Occipital lobe (tissue), 2 donors: ENCODE results near the gene DSTN. TPM values are rescaled to one million over a fixed set of nuclear protein-coding genes. Genes with fewer than 3 reads are reported as not detected.

Source experiments
- DNase-seq: peaks from one replicate; lab custom pipeline; 2025; lab: John Stamatoyannopoulos, UW
- total RNA-seq: library from RNA; depleted of rRNA; stranded (reverse); fragments of >200 nt; gene quantifications from one replicate; pipeline ENCODE4 v1.2.3, GENCODE V29; 2014

DSTN gene
- total RNA-seq, 1 donor from 2014 or later = 295 TPM

DNA sequence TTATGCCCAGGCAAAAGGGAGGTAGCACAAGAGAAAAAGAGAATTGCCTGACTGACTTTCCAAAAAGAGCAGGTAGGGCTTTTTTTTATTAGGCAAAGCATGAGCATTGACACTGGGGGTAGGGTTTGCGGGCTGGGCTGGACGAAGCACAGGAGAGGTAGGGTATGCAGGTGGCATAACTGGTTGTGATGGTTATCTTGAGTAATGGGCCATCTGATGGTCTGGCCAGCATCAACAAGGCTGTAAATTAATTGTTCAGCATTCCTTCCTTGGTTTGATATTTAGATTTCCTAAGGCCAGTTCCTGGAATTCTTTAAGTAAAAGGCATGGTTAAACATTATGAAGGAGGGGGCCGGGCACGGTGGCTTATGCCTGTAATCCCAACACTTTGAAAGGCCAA is 24.7 kb upstream of the DSTN start:
- no peak for DNase-seq

DNA sequence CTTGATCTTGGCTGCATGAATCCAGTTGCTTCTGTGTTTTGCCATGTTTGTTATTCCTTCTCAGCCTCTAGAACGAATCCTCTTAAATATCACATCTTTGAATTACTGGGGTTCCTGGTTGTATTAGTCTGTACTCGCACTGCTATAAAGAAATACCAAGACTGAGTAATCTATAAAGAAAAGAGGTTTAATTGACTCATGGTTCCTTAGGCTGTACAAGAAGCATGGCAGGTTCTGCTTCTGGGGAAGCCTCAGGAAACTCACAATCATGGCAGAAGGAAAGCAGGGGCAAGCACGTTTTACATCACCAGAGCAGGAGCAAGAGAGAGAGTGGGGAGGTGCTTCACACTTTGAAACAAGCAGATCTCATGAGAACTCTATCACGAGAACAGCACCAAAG is 20.7 kb upstream of the DSTN start:
- no peak for DNase-seq

DNA sequence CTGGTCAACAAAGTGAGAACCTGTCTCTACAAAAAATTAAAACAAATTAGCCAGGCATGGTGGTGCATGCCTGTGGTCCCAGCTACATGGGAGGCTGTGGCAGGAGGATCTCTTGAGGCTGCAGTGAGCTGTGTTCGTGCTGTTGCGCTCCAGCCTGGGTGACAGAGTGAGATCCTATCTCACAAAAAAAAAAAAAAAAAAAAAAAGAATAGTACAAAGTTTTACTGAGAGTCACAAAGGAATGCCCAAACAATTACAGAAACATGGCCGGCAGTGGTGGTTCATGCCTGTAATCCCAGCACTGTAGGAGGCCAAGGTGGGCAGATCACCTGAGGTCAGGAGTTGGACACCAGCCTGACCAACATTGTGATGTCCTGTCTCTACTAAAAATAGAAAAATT is 14.8 kb upstream of the DSTN start:
- no peak for DNase-seq

DNA sequence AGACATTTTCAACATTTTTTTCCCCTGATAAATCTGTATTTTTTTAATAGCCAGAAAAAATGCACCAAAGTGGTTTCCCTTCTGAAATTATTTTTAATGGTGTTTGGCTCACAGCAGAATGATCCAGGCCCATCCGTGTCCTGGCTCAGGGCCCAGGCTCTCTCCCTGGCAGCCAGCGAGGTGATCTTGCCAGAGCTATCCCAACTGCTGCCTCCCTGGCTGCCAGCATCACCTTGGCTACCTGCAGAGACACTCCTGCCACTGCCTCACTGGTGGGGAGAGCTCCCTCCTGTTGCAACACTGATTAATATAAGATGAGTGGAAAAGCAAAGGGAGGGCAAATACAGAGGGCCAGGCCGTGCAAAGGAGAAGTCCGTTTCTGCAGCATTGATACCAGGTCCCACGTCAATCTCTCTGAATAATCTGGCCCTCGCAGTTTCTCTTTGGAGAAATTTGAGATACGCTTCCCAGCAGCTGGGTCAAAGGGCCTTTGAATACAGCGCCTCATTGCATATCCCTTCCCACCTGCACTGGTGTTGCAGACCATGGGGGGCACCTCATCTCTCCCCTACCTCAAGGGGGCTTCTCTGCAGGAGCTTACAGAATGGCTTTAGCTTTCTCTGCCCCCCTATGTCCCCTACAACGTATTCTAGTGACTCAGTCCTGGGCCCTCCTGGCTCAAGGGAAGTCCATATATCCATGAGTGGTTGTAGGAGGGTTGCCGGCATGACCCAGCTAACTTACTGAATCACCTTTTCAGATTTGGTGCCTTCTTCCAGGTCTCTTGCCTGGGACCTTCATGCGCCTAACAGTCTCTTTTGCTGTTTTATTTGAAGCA is 12.8 kb upstream of the DSTN start:
- DNase-seq = no peak

DNA sequence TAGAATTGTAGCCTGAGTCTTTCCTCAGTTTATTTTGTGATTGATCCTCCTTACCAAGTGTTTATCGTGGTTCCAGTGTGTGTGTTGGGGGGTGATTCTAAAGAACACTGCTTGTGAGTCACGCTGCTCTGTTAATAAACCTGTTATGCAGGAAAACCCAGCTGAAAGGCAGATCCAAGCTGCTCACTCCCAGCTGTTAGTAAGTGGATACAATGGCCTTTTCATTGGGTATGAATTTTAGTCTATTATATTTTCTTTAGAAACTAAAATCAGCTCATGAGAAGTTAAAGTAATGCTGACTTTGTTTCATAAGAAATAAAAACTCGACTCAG is 12.2 kb upstream of the DSTN start:
- DNase-seq = no peak

DNA sequence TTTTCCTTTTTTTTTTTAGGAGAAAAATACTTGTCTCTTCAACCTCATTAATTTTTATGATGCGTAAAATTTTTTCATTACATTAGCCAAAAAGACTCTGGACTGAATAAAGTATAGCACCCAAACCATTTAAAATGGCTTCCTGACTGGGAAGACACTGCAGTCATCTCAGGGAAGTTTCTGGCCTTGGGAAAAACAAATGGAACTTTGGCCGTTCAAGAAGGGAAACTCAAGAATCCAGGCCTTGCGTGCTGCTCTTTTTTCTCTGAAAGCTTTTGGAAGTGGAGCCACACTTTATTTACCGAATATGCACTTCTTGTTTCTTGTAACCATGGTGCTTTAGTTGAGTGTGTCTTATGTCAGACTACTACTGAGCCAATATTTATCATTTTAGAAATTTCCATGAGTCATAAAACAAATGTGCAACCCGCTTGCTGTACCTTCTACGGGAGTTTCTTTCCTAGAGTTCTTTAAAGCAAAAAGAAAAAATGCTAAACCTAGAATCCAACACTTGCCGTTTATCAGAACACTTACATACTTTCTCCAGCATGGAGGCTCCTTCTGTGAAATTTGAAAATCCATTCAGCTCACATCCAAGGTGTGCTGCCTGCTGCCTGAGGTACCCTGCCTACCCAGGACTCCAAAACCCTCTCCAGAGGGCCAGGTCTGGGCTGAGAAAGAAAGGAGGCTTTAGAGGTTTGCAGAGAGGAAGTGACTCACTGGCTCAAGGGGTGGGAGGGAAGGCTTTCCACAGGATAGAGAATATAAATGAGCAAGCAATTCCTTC is 11.5 kb upstream of the DSTN start:
- peak; percentile 37 for DNase-seq

DNA sequence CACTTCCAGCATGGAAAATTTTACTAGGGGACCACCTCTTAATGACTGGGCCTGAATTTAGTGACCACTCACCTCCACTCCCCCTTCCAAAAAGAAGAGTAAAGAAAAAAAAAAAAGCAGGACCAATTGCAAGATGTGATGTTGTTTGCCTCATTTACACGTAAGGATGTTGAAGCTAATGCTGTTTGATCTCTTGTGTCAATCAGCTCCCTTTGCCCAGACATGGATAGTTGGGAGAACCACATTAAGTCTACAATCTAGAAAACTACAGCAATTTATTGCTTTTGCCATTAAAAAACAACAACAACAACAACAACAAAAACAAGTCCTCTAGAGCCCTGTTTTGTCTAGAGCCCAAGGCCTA is 11.0 kb upstream of the DSTN start:
- DNase-seq = no peak

DNA sequence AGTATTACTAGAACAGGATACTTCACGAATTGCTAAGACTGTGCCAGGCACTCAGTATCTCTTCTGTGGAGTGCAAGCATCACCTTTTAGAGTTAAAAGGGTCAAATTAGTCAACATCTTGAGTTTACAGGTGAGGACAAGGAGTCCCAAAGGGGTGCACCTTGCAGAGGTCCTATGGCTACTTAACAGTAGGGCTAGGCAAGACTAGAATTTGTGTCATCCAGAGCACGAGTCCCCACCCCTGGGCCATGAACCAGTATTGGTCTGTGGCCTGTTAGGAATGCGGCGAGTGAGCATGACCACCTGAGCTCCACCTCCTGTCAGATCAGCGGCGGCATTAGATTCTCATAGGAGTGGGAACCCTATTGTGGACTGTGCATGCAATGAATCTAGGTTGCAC is 10.5 kb upstream of the DSTN start:
- no peak for DNase-seq

DNA sequence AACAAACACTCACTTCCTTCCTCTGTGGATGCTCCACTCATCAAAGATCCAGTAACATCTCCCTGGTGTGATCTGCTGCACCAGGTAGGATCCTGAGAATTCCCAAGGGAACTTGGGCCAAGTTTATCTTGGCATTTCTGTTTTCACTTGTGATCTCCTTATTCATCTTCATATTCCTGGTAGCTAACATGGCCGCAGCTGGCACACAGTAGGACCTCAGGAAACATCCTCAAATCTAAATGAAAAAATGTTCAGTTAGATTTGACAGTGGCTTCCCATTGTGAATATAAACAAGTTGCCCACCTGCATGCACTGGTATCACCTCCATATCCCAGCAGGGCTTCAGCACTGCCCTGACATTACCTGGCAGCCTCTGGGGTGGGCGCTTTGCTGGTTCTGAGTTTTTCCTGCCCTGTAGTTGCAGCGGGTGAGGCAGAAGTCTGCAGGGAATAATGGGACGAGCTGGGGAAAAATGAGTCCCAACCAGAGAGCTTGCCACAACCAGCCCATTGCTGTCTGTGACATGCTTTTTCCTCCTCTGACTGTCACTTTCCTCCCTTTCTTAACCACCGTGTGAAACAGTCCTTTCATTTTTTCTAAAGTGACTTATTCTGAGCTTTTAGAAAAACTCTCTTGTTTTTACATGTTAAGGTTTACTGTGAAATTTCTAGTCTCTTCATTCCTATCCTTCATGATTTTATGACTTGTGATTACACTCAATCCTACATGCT is 9.4 kb upstream of the DSTN start:
- DNase-seq = no peak

DNA sequence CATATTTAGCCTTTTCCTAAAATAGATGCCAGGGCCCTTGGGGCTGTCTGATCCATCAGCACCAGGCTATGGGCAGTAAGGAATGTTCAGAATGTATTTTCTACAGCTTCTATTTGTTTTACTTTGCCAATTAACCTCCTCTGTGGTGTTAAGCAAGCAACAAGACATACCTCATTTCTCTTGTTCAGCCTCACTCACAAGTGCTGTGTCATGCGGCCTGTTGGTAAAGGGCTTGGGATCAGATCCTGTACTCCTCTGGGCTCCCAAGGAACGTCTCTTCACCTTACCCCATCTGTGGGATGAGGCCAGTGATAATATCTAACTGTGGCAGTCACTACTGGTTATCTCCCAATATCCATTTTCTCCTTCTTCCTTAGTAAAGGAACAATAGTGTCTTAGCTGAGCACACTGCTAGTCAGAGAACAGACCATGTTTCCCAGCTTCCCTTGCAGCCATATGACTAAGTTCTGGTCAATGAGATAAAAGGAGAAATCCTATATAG is 7.0 kb upstream of the DSTN start:
- DNase-seq = no peak

DNA sequence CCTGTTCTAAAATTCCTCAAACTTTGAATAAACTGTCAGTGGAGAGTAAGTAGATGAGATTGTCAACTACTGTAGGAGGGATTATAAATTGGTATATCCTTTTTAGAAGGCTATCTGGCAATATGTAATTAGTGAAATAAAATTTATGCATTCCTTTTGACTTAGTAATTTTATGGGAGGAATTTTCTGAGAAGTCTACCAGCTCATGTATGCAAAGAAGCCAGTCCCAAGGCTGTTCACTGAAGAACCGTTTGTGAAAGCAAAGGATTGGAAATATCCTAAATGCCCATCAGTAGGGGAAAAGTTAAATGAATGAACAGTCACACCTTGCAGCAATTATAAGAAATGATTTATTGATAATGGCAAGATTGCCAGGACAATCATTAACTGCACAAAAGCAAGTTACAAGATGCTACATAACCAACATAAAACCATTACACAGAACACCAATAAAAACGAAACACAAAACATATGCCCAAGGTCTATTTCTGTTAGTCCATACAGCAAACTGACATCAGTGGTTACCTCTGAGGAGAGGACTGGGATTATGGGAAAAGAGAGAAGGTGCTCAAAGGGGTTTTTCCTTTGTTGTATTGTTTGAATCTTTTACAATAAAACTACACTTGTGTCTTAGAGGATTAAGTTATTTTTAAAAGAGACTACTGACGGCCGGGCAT is 4.6 kb upstream of the DSTN start:
- DNase-seq = no peak

DNA sequence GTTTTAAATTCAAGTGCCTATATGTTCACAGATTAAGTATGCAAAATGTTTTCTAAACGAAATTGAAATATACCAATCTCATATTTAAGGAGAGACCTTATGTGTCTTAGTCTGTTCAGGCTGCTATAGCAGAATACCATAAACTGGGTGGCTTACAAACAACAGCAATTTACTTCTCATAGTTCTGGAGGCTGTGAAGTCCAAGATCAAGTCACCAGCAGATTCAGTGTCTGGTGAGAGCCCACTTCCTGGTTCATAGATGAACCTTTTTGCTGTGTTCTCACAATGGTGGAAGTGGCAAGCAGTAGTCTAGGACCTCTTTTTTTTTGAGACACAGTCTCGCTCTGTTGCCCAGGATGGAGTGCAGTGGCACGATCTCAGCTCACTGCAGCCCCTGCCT is 3.5 kb upstream of the DSTN start:
- no peak for DNase-seq

DNA sequence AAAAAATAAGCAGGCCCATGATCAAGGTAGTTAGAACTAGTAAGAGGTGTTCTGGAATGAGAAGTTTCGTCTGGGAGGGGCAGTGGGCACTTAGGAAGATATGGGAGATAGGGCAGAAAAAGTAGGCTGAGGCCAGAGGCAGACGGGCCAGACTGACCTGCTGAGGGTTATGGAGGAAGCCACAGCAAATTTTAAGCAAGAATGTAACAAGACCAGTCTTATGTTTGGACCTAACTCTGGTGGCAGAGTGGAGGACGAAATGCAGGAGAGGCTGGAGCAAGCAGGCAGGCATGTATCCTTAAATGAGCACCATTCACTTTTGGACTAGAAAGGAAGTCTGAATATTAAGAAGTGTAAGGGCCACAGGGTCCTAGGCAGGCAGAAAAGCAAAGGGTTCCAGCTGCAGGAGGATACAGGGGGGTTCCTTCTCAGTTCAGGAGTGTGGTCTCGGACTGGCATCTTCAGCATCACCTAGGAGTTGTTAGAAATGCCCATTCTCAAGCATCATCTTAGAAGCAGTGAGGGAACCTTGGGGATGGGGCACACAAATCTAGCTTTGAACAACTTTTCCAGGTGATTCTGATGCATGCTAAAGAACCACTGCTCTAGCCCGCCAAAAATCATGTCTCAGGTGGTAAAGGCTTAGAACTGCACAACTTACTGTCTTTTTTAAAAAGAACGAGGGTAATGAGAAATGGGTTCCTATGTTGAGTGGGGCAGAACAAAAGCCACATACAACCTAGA is 1.7 kb upstream of the DSTN start:
- no peak for DNase-seq

DNA sequence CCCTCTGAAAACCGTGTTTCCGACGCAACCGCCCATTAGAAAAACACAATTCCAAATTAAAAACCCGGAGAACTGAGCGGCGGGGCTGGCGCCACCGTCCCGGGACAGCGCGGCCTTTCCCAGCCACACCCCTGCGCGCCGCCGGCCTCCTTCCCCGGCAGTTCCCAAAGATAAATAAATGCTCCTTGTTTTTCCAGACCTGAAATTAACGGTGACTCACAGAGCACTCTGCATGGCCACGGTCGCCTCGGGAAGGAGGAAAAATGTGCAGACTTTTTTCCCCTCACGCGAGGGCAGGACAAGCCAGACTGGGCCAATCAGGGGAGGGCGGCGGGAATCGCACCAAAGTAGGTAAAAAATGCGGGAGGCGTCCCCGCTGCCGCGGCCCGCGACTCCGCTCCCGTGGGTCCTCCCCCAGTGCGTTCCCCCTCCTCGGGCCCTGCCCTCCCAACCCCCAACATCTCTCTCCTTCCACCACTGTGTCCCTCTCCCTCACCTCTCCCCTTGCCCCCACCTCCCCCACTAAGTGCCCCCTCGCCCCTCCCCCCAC is 828 bp upstream of the DSTN start:
- DNase-seq = peak; percentile 22

DNA sequence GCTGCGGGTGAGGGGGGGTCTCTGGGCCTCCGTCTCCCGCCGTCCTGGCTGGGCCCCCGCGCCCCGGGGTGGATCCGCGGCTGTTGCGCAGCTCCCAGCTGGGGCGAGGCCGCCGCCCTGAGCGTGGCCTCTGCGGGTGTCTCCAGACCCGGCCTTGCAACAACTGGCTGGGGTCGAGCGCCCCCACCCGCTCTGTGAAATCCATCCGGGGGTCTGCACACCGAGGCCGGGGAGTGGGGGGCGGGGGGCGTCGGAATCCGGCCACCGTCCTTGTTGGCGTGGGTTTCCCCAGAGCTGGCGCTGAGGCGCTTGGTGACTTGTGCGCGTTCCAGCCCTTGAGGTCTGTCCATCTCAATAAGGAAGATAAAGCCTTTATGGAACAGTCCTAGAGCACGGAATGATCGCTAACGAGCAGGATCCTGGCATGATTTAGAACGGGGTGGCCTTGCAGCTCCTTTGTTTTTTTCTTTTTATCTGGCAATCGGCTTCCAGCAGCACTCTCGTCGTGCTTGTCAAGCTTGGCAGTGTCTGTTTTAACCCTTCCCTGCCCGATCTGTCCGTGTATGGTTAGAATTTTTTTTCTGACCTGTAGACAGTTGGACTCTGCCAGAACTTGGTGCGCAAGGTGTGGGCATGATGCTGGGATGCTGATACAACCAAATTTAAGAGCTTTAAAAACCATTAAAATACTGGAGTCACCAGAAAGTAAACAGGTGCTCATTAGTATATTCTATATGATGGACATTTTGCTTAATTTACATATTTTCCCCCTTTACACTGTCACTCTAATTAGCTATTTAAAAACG is 675 bp downstream of the DSTN start:
- peak; percentile 46 for DNase-seq

DNA sequence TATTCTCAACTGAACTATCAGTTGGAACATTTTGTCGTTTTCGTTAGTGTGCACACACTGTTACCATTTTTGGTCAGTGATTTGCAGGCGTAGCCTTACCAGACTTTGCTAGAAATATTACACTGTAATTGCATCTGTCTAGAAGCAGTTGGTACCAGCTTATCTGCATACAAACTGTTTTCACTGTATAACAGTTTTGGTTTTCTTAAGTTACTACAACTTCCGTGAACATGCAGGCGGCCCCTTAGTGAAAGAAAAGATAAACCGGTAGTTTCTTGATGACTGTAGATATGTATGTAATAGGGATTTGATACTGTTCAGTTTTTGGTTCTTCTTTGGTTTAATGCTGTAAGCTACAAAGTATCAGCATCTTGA is 1.3 kb downstream of the DSTN start:
- DNase-seq = no peak

DNA sequence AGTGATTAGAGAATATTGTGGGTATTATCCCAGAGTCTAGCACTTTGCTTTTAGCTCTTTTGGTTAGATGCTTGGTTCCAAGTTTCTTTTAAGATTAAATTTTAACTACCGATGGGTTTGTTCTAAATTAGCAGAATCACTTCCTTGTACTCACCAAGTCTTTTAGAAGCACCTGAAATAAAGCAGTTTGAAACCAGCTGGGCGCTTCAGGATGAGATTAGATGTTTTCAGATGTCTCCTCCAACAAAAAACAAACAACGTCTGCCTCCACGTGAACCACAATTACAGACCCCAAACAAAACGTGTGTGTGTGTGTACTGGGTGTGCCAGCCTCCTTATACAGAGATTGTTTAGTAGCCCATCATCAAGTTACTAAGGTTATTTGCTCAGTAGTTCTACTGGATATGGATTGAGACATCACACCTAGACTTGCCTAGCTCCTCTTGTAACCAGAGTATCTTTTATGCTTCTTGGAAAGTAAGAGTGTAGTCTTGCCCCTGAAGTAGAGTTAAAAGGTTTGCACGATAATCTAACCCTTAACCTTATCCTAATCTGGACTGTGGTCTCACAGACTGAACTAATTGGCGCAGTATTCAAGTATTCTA is 2.3 kb downstream of the DSTN start:
- DNase-seq = no peak

DNA sequence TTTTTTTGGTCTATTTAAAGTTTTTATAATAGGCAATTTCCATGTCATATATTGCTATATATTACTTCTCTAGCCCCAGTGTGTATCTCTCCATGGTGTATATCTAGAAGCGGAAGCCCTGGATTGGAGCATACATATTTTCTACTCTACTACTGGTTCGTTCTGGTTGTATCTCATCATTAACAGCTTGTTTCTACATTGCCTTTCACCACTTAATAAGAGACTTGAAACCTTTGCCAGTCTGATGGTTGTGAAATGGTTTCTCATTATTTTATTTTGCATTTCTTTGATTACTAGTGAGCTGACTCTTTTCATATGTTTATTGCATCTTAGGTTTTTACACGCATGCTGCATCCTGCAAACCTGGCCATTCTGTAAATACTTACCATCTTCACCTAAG is 3.6 kb downstream of the DSTN start:
- no peak for DNase-seq

DNA sequence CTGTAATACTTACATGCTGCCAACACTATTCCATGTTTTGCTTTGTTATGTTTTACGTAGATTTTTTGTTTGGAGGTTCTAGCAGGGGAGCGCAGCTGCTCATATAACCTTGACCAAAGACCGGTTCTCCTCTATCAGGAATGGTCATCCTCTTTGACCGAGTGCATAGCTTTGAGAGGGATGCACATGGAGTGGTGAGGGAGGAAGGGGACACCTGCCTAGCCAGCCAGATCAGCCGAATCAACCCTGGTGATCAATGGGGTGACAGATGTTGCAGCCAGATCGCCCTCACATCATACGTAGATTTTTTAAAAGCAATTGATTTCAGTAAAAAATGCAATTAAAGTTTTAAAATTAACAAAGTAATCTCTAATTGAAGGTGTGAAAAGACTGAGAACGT is 6.3 kb downstream of the DSTN start:
- no peak for DNase-seq
